ENCODE measurements around the gene UBR3.
A peak's percentile ranks its signal among the peaks of the same experiment; 100 is the strongest.

The UBR3 gene, protein sequence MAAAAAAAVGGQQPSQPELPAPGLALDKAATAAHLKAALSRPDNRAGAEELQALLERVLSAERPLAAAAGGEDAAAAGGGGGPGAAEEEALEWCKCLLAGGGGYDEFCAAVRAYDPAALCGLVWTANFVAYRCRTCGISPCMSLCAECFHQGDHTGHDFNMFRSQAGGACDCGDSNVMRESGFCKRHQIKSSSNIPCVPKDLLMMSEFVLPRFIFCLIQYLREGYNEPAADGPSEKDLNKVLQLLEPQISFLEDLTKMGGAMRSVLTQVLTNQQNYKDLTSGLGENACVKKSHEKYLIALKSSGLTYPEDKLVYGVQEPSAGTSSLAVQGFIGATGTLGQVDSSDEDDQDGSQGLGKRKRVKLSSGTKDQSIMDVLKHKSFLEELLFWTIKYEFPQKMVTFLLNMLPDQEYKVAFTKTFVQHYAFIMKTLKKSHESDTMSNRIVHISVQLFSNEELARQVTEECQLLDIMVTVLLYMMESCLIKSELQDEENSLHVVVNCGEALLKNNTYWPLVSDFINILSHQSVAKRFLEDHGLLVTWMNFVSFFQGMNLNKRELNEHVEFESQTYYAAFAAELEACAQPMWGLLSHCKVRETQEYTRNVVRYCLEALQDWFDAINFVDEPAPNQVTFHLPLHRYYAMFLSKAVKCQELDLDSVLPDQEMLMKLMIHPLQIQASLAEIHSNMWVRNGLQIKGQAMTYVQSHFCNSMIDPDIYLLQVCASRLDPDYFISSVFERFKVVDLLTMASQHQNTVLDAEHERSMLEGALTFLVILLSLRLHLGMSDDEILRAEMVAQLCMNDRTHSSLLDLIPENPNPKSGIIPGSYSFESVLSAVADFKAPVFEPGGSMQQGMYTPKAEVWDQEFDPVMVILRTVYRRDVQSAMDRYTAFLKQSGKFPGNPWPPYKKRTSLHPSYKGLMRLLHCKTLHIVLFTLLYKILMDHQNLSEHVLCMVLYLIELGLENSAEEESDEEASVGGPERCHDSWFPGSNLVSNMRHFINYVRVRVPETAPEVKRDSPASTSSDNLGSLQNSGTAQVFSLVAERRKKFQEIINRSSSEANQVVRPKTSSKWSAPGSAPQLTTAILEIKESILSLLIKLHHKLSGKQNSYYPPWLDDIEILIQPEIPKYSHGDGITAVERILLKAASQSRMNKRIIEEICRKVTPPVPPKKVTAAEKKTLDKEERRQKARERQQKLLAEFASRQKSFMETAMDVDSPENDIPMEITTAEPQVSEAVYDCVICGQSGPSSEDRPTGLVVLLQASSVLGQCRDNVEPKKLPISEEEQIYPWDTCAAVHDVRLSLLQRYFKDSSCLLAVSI (N-terminal part only)

DNA sequence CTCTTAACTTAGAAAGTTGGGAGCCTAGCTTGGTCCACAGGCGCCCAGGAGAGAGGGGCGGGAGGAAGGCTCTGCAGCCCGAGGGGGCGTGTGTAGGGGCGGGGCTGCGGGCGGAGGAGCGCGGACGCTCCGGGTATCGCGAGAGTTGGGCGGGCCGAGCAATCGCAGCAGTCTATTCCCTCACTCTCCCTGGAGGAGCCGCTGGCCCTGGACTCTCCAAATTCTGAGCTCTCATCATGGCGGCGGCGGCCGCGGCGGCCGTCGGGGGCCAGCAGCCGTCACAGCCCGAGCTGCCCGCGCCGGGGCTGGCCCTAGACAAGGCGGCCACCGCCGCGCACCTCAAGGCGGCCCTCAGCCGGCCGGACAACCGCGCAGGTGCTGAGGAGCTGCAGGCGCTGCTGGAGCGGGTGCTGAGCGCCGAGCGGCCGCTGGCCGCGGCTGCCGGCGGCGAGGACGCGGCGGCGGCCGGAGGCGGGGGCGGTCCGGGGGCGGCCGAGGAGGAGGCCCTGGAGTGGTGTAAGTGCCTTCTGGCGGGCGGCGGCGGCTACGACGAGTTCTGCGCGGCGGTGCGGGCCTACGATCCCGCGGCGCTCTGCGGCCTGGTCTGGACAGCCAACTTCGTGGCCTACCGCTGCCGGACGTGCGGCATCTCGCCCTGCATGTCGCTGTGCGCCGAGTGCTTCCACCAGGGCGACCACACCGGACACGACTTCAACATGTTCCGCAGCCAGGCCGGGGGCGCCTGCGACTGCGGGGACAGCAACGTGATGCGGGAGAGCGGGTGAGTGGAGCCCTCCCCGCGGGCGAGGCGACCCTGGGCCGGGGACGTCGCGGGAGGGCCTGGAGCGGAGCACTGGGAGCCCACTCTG is at the start of gene UBR3:
Gene UBR3, plus strand, starts transcription at position 183 of the 869 bp plus-strand sequence. Its CDS starts 54 bp downstream, at position 237.
- H3K4me1 ChIP-seq (ENCODE audit: insufficient read depth, low read length), result peaks cover 18% of the 10 kb centered on the region

DNA sequence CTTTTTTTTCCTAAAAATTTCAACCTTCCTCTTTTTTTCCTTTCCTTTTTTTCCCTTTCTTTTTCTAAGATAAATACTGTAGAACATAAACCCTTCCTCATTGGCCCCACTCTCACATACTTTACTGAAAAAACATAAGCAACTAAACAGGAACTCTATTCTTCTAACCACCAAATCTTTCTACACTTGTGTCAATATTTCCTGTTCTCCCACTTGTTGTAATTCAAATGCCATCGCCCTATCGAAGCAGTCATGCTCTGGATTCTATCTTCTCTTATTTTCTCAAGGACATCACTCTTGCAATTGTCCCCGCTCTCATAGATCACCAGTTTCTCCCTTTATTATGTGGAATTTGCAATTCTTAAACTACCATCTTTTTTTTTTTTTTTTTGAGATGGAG is 48.8 kb upstream of the UBR3 start:
- Histone ChIP-seq H3K27me3 (ENCODE audit: insufficient read depth, low read length) (no peaks in the 10 kb centered on the region), H3K9me3 (ENCODE audit: low read length) (no peaks in the 10 kb centered on the region), H3K4me3 (ENCODE audit: low read length) (no peak overlapping the region), H2AFZ (ENCODE audit: low read depth, low read length) (no peak overlapping the region), H3K36me3 (ENCODE audit: insufficient read depth, low read length) (peaks cover 4% of the 10 kb centered on the region), H3K4me1 (ENCODE audit: insufficient read depth, low read length) (no peaks in the 10 kb centered on the region)

More for the DNA sequence above, at the start of gene UBR3:
- no peaks in the 10 kb centered on the region for H3K9me3 ChIP-seq (ENCODE audit: low read length)
- peaks cover 9% of the 10 kb centered on the region for H3K36me3 ChIP-seq (ENCODE audit: insufficient read depth, low read length)
- H2AFZ ChIP-seq (ENCODE audit: low read depth, low read length), result peak within 1 kb of the TSS; percentile 78
- peak within 1 kb of the TSS; percentile 92 for H3K4me3 ChIP-seq (ENCODE audit: low read length)
- H3K27me3 ChIP-seq (ENCODE audit: insufficient read depth, low read length), result no peaks in the 10 kb centered on the region

DNA sequence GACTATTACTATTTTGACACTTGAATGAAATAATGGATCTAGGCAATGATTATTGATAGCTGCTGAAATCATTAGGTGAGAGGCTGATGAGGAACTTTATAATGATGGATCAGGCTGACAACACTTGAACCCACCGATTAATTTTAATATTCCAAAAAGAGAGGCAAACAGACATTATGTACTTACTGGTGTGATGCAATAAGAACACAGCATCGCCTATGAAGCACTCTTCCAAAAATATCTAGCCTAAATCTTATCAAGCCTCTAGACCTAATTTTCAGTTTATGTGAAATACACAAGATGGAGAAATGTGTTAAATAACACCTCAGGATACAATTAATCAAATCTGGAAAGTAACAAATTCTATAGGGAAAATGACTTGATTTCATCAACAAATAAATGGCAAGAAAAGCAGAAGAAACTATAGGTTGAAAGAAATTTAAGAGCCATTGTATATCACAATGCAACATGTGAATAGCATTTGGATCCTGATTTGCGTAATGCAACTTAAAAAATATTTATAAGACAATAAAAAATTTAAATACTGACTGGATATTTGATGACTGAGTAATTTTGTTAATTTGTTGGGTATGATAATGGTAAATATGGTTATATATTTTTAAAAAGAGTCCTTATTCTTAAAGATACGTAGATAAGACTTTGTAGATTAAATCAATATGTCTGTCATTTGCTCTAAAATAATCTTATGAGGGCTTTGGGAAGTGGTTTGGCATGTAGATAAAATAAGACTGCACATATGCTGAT is 45.8 kb upstream of the UBR3 start:
- Histone ChIP-seq H3K4me3 (ENCODE audit: low read length) (no peak overlapping the region), H2AFZ (ENCODE audit: low read depth, low read length) (no peak overlapping the region), H3K4me1 (ENCODE audit: insufficient read depth, low read length) (no peaks in the 10 kb centered on the region)

DNA sequence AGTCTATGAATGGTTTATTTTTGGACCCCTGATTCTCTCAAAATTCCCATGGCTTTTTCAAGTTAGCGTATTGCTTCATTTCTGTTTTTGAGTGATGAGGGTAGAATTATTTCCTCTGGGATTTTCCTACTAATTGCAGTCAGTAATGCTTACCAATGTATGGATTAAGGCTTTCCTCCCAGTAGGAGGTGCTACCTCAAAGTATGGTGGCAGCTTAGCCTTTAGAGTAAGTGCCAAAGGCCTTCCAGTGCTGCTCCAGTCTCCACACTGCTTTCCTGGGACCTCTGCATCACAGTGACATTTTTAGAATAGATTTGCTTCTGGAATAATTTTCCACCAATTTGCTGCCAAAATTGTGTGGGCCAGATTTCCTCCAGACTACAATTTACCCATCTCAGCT is 44.7 kb upstream of the UBR3 start:
- no peaks in the 10 kb centered on the region for H3K4me1 ChIP-seq (ENCODE audit: insufficient read depth, low read length)
- peaks cover 4% of the 10 kb centered on the region for H3K36me3 ChIP-seq (ENCODE audit: insufficient read depth, low read length)
- no peaks in the 10 kb centered on the region for H3K9me3 ChIP-seq (ENCODE audit: low read length)
- no peaks in the 10 kb centered on the region for H3K27me3 ChIP-seq (ENCODE audit: insufficient read depth, low read length)
- H3K4me3 ChIP-seq (ENCODE audit: low read length), result no peak overlapping the region
- no peak overlapping the region for H2AFZ ChIP-seq (ENCODE audit: low read depth, low read length)

More for the DNA sequence above, 45.8 kb upstream of the UBR3 start:
- peaks cover 4% of the 10 kb centered on the region for H3K36me3 ChIP-seq (ENCODE audit: insufficient read depth, low read length)
- H3K27me3 ChIP-seq (ENCODE audit: insufficient read depth, low read length), result no peaks in the 10 kb centered on the region
- no peaks in the 10 kb centered on the region for H3K9me3 ChIP-seq (ENCODE audit: low read length)

DNA sequence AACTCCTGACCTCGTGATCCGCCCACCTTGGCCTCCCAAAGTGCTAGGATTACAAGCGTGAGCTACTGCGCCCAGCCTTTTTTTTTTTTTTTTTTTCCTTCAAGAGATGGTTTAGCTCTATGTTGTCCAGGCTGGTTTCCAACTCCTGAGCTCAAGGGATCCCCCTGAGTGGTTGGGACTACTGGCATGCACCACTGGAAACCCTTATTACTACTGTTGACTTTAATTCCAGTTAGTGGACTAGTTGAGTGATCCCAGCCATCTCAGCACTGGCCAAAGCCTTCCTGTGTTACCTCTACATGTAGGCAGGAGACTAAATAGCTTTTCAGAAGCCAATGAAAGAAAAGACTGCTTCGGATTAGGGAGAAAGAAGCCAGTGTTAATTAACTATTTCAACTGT is 36.7 kb upstream of the UBR3 start:
- Histone ChIP-seq H3K27me3 (ENCODE audit: insufficient read depth, low read length) (no peaks in the 10 kb centered on the region), H3K4me3 (ENCODE audit: low read length) (no peak overlapping the region), H2AFZ (ENCODE audit: low read depth, low read length) (no peak overlapping the region), H3K4me1 (ENCODE audit: insufficient read depth, low read length) (no peaks in the 10 kb centered on the region), H3K36me3 (ENCODE audit: insufficient read depth, low read length) (peaks cover 3% of the 10 kb centered on the region), H3K9me3 (ENCODE audit: low read length) (peaks cover 4% of the 10 kb centered on the region)

DNA sequence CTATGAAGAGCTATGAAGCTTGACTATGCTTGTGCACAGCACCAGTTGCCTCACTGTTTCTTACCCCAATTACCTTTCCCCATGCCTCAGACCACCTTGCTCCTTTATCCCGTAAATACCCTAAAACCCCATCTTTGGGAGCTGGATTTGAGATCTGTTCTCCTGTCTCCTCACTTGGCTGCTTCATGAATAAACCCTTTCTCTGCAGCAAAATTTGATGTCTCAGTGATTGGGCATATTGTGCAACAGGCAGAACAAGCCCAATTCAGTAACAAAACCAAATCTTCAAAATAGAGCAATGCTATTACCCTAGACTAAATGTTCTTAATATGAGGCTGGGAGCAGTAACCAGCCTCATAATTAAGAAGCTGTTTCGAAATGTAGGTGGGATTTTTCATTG is 32.1 kb upstream of the UBR3 start:
- H2AFZ ChIP-seq (ENCODE audit: low read depth, low read length), result no peak overlapping the region
- H3K4me1 ChIP-seq (ENCODE audit: insufficient read depth, low read length), result peaks cover 9% of the 10 kb centered on the region
- no peak overlapping the region for H3K4me3 ChIP-seq (ENCODE audit: low read length)
- no peaks in the 10 kb centered on the region for H3K36me3 ChIP-seq (ENCODE audit: insufficient read depth, low read length)
- peaks cover 4% of the 10 kb centered on the region for H3K9me3 ChIP-seq (ENCODE audit: low read length)
- H3K27me3 ChIP-seq (ENCODE audit: insufficient read depth, low read length), result no peaks in the 10 kb centered on the region

DNA sequence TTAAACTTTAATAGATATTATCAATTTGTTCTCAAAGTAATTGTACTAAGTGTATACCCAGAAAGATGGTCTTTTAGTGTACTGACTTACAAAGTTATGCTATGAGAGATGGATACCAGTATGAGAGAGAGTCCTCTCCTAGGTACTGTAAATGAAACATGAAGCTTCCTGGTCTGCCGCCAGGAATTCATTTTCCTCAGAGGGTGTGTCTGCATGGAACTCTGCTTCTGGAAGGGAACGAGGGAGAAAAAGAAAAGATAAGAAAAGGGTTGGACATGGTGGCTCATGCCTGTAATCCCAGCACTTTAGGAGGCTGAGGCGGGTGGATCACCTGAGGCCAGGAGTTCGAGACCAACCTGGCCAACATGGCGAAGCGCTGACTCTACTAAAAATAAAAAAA is 30.8 kb upstream of the UBR3 start:
- peaks cover 4% of the 10 kb centered on the region for H3K36me3 ChIP-seq (ENCODE audit: insufficient read depth, low read length)
- no peak overlapping the region for H3K4me3 ChIP-seq (ENCODE audit: low read length)
- H3K4me1 ChIP-seq (ENCODE audit: insufficient read depth, low read length), result peaks cover 9% of the 10 kb centered on the region
- H2AFZ ChIP-seq (ENCODE audit: low read depth, low read length), result no peak overlapping the region
- H3K9me3 ChIP-seq (ENCODE audit: low read length), result peaks cover 4% of the 10 kb centered on the region
- no peaks in the 10 kb centered on the region for H3K27me3 ChIP-seq (ENCODE audit: insufficient read depth, low read length)

DNA sequence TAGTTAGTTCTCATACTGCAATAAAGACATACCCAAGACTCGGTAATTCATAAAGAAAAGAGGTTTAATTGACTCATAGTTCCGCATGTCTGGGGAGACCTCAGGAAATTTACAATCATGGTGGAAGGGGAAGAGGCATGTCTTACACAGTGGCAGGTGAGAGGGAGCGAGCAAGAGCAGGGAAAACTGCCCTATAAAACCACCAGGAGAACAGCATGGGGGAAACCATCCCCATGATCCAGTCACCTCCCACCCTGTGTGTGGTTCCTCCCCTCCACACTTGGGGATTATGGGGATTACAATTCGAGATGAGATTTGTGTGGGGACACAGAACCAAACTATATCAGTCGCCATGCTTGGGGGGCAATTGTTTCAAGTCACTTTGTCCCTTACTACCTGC is 29.7 kb upstream of the UBR3 start:
- H3K4me3 ChIP-seq (ENCODE audit: low read length), result no peak overlapping the region

DNA sequence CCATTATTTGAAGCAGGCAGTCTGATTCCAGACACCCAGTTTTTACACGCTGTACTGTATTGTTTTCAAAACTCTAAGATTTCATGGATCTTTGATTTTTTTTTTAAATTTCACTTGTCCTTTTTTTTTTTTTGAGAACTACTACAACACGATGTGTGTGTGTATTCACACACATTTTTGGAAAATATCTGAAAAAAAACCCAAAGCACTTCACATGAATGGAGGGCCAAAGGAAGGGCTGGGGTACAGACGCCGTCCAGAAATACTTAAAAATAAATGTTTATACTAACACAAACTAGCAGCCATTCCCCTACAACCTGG is 28.9 kb upstream of the UBR3 start:
- Histone ChIP-seq H3K9me3 (ENCODE audit: low read length) (peaks cover 4% of the 10 kb centered on the region), H2AFZ (ENCODE audit: low read depth, low read length) (peak overlapping the region; percentile 91), H3K4me1 (ENCODE audit: insufficient read depth, low read length) (peaks cover 9% of the 10 kb centered on the region), H3K4me3 (ENCODE audit: low read length) (peak overlapping the region; percentile 99), H3K27me3 (ENCODE audit: insufficient read depth, low read length) (no peaks in the 10 kb centered on the region), H3K36me3 (ENCODE audit: insufficient read depth, low read length) (peaks cover 20% of the 10 kb centered on the region)

More for the DNA sequence above, 29.7 kb upstream of the UBR3 start:
- H3K9me3 ChIP-seq (ENCODE audit: low read length), result peaks cover 4% of the 10 kb centered on the region
- no peak overlapping the region for H2AFZ ChIP-seq (ENCODE audit: low read depth, low read length)
- peaks cover 15% of the 10 kb centered on the region for H3K36me3 ChIP-seq (ENCODE audit: insufficient read depth, low read length)
- no peaks in the 10 kb centered on the region for H3K27me3 ChIP-seq (ENCODE audit: insufficient read depth, low read length)
- peaks cover 9% of the 10 kb centered on the region for H3K4me1 ChIP-seq (ENCODE audit: insufficient read depth, low read length)

DNA sequence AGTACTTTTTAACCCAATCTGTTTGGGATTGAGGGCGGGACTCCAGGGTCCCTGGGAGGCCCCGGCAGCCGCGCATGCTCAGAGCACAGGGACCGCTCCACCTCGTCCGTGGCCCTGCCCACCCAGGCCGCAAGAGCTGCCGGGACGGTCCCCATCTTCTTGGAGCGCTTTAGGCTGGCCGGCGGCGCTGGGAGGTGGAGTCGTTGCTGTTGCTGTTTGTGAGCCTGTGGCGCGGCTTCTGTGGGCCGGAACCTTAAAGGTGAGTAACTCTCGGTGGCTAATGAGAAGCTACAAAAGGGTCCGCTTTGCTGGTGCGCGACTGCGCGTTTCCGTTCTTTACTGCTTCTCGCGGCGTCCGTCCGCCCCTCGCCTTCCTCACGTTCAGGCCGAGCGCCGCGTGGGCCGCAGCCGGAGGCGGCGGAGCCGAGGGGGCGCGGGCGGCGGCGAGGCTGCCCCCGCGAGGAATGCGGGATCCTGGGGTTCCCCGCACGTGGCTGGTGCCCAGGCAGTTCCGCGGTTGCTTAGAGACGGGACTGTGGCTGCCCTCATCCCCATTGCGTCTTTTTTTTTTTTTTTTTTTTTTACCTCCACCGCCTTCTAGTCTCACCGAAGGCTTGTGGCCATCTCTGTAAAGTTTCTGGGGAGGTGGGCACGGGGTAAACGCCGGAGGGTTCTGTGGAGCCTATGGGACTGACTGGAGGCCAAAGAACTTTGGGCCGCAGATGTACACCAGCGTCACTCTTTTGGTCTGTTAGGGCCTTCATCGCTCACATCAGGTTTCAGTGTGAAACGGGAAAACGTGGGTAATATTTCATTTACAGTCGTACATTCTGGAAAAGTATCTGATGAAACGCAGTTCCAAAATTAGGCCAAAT is 28.3 kb upstream of the UBR3 start, which contains the start of gene SSB:
Gene SSB, plus strand, starts transcription at position 154 of the 875 bp plus-strand sequence. CDS start 2,090 bp downstream, outside the sequence.
- Histone ChIP-seq H3K9me3 (ENCODE audit: low read length) (peaks cover 4% of the 10 kb centered on the region), H3K36me3 (ENCODE audit: insufficient read depth, low read length) (peaks cover 26% of the 10 kb centered on the region), H3K27me3 (ENCODE audit: insufficient read depth, low read length) (no peaks in the 10 kb centered on the region), H3K4me1 (ENCODE audit: insufficient read depth, low read length) (peaks cover 9% of the 10 kb centered on the region), H3K4me3 (ENCODE audit: low read length) (peak within 1 kb of the TSS; percentile 99), H2AFZ (ENCODE audit: low read depth, low read length) (peak within 1 kb of the TSS; percentile 91)

DNA sequence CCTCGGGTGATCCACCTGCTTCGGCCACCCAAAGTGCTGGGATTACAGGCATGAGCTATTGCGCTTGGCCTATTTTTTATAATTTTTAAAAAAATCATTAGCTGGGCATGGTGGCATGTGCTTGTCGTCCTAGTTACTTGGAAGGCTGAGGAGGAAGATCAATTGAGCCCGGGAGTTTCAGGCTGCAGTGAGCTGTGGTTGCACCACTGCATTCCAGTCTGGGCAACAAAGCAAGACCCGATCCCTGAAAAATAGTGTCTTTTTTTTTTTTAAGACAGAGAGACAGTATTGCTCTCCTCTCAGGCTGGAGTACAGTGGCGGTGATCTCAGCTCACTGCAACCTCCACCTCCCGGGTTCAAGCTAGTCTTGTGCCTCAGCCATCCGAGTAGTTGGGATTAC is 23.8 kb upstream of the UBR3 start:
- Histone ChIP-seq H3K4me3 (ENCODE audit: low read length) (no peak overlapping the region), H2AFZ (ENCODE audit: low read depth, low read length) (no peak overlapping the region), H3K9me3 (ENCODE audit: low read length) (no peaks in the 10 kb centered on the region), H3K36me3 (ENCODE audit: insufficient read depth, low read length) (peaks cover 69% of the 10 kb centered on the region), H3K27me3 (ENCODE audit: insufficient read depth, low read length) (no peaks in the 10 kb centered on the region), H3K4me1 (ENCODE audit: insufficient read depth, low read length) (peaks cover 5% of the 10 kb centered on the region)
